GM12891 (cell line): ENCODE measurements around the gene ESRRG.

ENCODE experiments used
- DNase-seq: peaks from one replicate; pipeline ENCODE4 v3.0.0; 2011; ENCODE audit warnings: low spot score; ENCODE audit not compliant: insufficient read length
- FAIRE-seq: peaks from 2 replicates; lab custom pipeline; 2011; peaks lifted over from hg19 to GRCh38; lab: Jason Lieb, UNC
- PAX5 ChIP-seq: IDR thresholded peaks from 2 replicates; pipeline ENCODE4 v1.6.1; 2011; ENCODE audit warnings: low read length, moderate library complexity, mild to moderate bottlenecking; ENCODE audit not compliant: insufficient read depth, severe bottlenecking
- POLR2A ChIP-seq: IDR thresholded peaks from 2 replicates; pipeline ENCODE4 v1.6.1; 2011; ENCODE audit warnings: low read depth, low read length, control low read depth
- POLR2AphosphoS5 ChIP-seq: IDR thresholded peaks from 2 replicates; pipeline ENCODE4 v1.6.1; 2011; ENCODE audit warnings: low read depth, low read length, control low read depth
- POU2F2 ChIP-seq: IDR thresholded peaks from 2 replicates; pipeline ENCODE4 v1.6.1; 2011; ENCODE audit warnings: low read depth, mild to moderate bottlenecking, control low read depth, low read length, moderate library complexity
- SPI1 ChIP-seq: IDR thresholded peaks from 2 replicates; pipeline ENCODE4 v1.6.1; 2011; ENCODE audit warnings: low read depth, low read length, control low read depth
- TAF1 ChIP-seq: IDR thresholded peaks from 2 replicates; pipeline ENCODE4 v1.6.1; 2011; ENCODE audit warnings: low read depth, low read length, control low read depth

Gene ESRRG

DNA sequence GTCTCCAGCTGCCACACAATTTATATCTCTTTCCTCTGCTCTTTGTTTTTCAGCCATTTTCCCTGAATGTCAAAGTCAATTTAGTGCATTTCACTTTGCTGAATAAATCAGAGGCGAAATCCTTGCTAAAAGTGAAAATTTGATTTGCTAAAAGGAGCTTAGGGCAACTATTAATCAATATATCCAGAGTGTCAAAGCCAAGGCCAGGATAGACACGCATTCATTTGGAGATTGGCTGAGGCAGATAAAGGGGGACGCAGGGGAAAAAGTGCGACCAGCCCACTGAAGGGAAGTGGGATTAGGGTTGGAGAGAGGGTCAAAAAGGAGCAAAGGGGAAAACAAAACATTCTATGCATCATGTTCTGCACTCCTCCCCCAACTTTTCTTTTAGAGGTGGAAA lies 167.6 kb downstream of the ESRRG start:
- TF ChIP-seq POLR2A (no peak), SPI1 (no peak), TAF1 (no peak), POLR2AphosphoS5 (no peak), POU2F2 (no peak), PAX5 (no peak)
- FAIRE-seq: no peak
- no peak for DNase-seq

DNA sequence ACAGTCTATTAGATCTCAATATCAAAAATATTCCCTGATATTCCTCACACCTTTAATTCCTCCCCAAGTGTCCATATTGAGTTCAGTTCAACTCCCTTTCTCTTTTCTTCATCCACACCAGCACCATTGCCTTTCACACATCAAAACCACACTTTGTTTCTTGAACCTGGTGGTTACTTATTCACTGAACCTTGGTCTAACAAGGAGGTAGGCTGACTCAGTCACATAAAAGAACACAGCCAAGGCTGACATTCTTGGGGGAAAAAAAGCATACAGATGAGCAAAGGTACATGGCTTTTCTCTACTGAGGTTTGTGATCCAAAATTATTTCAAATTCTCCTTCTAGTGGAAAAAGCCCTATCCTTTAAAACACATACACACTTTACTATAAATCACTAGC lies 168.3 kb downstream of the ESRRG start:
- TF ChIP-seq PAX5 (no peak), SPI1 (no peak)
- DNase-seq: no peak
- FAIRE-seq: no peak

- no peak for DNase-seq
- TF ChIP-seq POLR2A (no peak), SPI1 (no peak), POLR2AphosphoS5 (no peak), POU2F2 (no peak), TAF1 (no peak), PAX5 (no peak)
- FAIRE-seq: no peak
Measured at GRCh38 chr1:216553766-216554165, 169.5 kb downstream of the ESRRG start.

GRCh38 chr1:216553040-216553439 lies 170.2 kb downstream of the ESRRG start:
- TF ChIP-seq POLR2AphosphoS5 (no peak), TAF1 (no peak), SPI1 (no peak), PAX5 (no peak), POU2F2 (no peak), POLR2A (no peak)
- FAIRE-seq (no peak), DNase-seq (no peak)

DNA sequence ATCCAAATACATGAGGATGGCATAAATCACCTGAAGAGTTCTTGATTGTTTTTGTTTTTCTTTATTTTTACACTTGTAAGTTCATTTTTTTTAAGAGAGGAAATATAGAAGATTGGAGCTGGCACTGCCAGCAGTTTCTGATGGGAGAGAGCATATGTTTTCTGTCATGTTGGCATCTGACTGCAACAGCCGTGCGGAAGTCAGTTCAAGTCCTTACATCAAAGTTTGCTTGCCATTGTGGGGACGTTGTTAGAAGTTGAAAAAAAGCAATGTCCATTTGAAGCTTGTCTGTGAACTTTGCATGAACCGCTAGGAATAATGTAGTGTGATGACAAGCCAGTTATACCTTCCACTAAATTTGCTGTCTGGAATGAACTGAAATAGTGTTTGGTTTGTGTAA lies 173.4 kb downstream of the ESRRG start:
- FAIRE-seq (no peak), DNase-seq (no peak)
- TF ChIP-seq PAX5 (no peak), SPI1 (no peak), POLR2AphosphoS5 (no peak), POU2F2 (no peak), TAF1 (no peak), POLR2A (no peak)

DNA sequence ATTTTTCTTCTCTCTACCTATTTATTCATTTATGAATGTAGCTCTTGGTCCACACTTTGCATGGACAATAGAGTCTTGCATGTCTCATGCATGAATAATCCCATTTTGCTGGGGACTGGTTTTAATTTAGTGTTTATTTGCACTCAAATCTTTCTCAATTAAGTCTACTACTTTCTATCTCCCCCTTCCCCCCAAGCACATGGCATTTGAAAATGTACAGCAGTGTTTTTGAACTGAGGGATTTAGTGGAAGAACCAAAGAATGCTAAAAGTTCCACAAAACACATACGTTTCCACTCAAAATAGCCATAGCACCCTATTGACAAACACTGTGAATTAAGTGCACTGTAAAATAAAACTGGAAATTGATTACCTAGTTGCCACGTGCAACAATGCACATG lies 180.5 kb downstream of the ESRRG start:
- no peak for DNase-seq
- no peak for FAIRE-seq
- TF ChIP-seq SPI1: no peak
- TF ChIP-seq POU2F2: no peak
- no peak for TF ChIP-seq TAF1
- TF ChIP-seq POLR2AphosphoS5: no peak
- TF ChIP-seq PAX5: no peak
- no peak for TF ChIP-seq POLR2A

DNA sequence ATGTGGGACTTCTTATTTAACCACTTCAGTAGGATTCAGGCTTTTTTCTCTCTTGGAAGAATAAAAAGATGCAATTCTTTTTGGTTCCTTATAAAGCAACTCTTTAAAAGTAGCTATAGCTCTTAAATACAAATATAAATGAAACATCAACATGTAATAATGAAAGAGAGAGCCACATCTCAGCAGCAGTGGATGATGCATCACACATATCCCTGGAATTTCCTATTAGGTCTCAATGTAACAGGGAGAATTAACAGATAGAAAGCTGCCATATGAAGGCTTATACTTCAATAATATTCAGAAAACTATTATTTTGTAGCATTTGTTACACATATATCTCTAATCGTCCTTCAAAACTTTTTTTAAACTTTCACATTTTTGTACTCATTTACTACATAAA lies 181.0 kb downstream of the ESRRG start:
- TF ChIP-seq PAX5 (no peak), POU2F2 (no peak), SPI1 (no peak), POLR2AphosphoS5 (no peak), POLR2A (no peak), TAF1 (no peak)
- DNase-seq (no peak), FAIRE-seq (no peak)

DNA sequence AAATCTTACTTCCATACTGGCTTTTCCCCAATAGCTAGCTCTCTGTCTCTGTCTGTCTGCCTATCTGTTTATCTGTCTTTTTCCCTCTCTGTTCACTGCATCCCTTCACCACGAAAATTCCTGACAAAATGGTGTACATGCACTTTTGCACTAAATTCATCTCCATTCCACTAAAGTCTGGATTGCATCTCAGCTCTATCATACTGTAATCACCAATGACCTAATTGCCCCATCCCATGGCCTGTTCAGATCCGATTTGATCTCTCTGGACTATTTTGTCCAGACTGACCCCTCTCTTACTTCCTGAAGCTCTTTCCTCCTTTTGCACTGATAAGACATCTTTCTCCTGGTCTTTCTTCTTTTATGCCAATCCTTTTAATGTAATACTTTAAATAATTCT lies 187.5 kb downstream of the ESRRG start:
- FAIRE-seq (no peak), DNase-seq (no peak)
- TF ChIP-seq POLR2AphosphoS5 (no peak), SPI1 (no peak), PAX5 (no peak), TAF1 (no peak), POLR2A (no peak), POU2F2 (no peak)

GRCh38 chr1:216535059-216535458 lies 188.2 kb downstream of the ESRRG start:
- DNase-seq: no peak
- TF ChIP-seq PAX5 (no peak), SPI1 (no peak), TAF1 (no peak), POU2F2 (no peak), POLR2A (no peak), POLR2AphosphoS5 (no peak)
- no peak for FAIRE-seq

DNA sequence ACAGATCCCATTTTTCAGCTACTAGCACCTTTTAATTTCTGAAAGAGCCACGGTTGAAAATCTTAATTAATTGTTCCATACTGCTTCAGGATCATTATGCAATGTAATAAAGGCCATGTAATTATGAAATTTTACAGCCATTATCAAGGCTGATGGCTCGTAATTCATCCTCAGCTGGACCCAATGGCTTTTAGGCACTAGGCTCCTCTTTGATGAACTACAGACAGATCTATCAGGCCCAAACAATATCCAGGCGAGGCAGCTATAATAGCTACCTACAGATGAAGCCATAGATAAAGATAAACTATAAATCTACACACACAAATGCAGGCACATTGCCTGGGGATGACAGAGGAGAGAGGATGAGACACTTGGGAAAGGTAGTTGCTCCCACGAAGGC lies 189.5 kb downstream of the ESRRG start:
- no peak for DNase-seq
- FAIRE-seq: no peak
- TF ChIP-seq POLR2AphosphoS5: no peak
- no peak for TF ChIP-seq POU2F2
- TF ChIP-seq PAX5: no peak
- TF ChIP-seq SPI1: no peak
- no peak for TF ChIP-seq POLR2A
- no peak for TF ChIP-seq TAF1
